ENCODE measurements around the gene SGMS2.

Gene SGMS2

GRCh38 chr4:107824350-107825071 lies at the start of gene SGMS2:
TSS of gene SGMS2 (plus strand) at chr4:107824932. CDS start at chr4:107895554, 70,622 bp downstream.
- DNase-seq = peak; percentile 41 to 51

GRCh38 chr4:107777890-107778289 lies 46.8 kb upstream of the SGMS2 start:
- no peak for DNase-seq

DNA sequence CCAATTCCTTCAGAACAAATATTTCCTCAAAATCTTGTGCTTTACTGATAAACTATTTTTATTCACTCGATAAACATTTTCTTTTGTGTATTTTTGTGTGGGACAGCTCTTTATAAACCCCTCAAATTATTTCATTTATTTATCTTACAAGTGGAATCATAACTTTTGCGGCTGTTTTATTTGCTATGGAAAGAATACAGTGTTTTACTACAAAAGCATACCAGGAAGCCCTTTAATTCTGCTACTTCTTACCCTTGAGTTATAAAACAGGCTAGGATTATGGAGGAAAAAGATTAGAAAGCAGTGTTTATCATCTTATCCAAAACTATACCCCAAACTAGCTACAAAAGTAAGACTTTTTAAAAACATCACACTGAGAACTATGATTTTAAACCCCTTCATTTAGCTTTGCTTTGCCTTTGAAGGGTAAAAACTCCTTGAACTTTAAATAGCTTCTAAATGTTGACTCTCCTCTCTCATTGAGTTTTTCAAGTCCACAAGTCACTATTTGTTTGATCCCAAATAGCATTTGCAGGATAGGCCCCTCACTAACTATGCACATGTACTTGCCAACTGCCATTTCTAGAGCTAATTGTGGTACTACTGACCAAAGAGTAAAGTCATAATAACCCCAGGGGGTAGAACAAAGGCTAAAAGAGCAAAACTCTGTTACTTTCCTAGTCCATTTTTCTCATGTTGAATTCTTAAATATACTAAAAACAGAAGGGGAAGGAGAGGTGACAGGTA lies 45.8 kb upstream of the SGMS2 start:
- DNase-seq = no peak

GRCh38 chr4:107780665-107781064 lies 44.1 kb upstream of the SGMS2 start:
- no peak for DNase-seq

- DNase-seq = no peak
These were observed 32.8 kb upstream of the SGMS2 start for GRCh38 chr4:107791902-107792301.

- DNase-seq = no peak
These were observed 32.0 kb upstream of the SGMS2 start for GRCh38 chr4:107792711-107793110.

- DNase-seq = no peak
These were observed 30.7 kb upstream of the SGMS2 start for GRCh38 chr4:107793996-107794395.

- DNase-seq = no peak
These were observed 24.9 kb upstream of the SGMS2 start for GRCh38 chr4:107799669-107800450.

GRCh38 chr4:107800706-107801105 lies 24.0 kb upstream of the SGMS2 start:
- DNase-seq = no peak

DNA sequence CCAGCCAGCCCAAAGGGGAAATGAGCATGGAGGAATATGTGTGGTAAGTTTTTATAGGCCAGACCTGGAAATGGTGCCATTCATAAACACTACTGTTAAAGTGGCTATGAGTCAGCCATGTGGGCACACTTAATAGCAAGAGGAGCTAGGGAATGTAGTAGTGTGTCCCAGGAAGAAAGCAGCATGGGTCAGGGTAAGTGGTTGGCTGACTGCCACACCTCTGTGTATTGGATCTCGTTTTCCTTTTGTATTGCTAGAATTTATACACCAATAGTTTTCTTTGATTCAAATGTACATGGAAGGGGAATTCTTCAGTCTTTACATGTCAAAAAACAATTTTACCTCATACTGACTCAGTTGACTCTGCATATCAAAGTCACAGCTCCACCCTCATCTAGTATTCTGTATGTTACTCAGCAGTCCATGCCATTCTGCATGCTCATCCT lies 22.9 kb upstream of the SGMS2 start:
- DNase-seq = no peak

GRCh38 chr4:107804956-107805355 lies 19.8 kb upstream of the SGMS2 start:
- DNase-seq = no peak

GRCh38 chr4:107806196-107806595 lies 18.5 kb upstream of the SGMS2 start:
- DNase-seq = no peak

- DNase-seq = no peak
These were observed 16.2 kb upstream of the SGMS2 start for GRCh38 chr4:107808572-107808971.

DNA sequence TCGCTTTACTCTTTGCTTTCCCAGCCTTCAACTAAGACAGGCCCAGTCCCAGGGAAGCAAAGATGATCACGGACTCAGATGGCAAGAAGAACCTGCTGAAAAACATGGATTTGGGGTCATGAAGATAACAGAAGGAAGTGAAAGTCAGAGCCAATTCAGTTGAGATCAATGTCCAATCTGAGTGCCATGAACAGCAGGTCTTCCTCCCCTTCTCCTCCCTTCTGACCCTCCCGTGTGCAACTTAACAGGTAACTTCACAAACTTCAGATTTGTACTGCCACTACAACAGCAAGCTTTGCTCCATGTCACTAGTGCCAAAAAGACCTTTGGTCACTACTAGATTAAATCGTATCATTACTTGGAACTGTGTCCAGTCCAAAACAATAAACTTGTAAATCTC lies 15.5 kb upstream of the SGMS2 start:
- no peak for DNase-seq

GRCh38 chr4:107814758-107815157 lies 10.0 kb upstream of the SGMS2 start:
- DNase-seq = no peak

GRCh38 chr4:107815158-107815557 lies 9.6 kb upstream of the SGMS2 start:
- no peak for DNase-seq

GRCh38 chr4:107818301-107818910 lies 6.3 kb upstream of the SGMS2 start:
- peak; percentile 50 to 58 for DNase-seq

GRCh38 chr4:107823870-107824349 lies 822 bp upstream of the SGMS2 start:
- DNase-seq = no peak

DNA sequence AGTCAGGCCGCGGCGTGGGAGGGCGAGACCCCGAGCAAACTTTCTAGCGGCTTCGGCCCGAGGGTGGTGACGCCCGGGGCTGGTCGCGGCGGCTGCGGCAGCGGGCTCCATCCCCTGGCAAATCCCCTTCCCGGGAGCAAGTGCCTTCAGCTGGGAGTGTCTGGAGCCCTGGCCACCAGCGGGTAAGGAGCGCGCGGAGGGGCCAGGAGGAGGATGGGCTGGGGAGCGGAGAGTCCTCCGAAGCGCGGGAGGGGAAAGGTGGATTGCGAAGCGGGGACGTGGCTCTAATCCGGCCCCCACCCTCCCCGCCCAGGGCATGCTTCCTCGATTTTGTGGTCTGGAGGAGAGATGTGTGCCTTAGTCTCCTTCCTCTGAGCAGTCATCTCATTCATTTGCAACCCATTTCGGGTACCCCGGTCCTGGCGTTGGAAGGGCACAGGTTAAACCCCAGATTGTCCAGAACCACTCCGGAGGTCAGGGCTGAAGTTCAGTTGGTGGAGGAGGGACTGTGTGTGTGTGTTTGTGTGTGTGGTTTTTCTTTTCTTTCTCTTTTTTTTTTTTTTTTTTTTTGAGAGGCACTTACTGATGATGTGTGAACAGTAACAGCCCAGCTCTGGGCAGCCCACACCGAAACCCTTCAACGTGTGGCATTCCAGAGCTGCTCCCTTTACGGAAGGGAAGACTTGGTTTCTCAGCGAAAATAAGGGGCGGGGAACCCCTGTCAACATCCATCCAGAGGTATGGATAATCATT lies 516 bp downstream of the SGMS2 start:
- DNase-seq = no peak

- no peak for DNase-seq
These were observed 1.8 kb downstream of the SGMS2 start for GRCh38 chr4:107826421-107826980.

- no peak for DNase-seq
These were observed 3.8 kb downstream of the SGMS2 start for GRCh38 chr4:107828315-107829090.
